B cell (primary cell): Measurements from ENCODE around the gene TSPAN8.

Source experiments
- CTCF ChIP-seq: fragments of 200-600 bp; IDR thresholded peaks from one replicate; pipeline ENCODE4 v1.8.0; 2022; ENCODE audit warnings: antibody characterized with exemption, mild to moderate bottlenecking
- EZH2 ChIP-seq: IDR thresholded peaks from 2 replicates; pipeline ENCODE4 v1.6.1; 2012; ENCODE audit warnings: borderline replicate concordance, low read depth, mild to moderate bottlenecking, moderate library complexity, low read length; ENCODE audit not compliant: insufficient read depth, poor library complexity, severe bottlenecking

- no peak for TF ChIP-seq CTCF
- no peak for TF ChIP-seq EZH2
These were observed 33.9 kb upstream of the TSPAN8 start for GRCh38 chr12:71191509-71192196.
